Retina (tissue), 1 donor: ENCODE data around the gene HNRNPUL1.
"Not testable (repeated sequence)": the region's sequence is repeated elsewhere in the genome, so short reads cannot be mapped to it uniquely, and the experiment has no call there.

Source experiments
- DNase-seq: peaks from one replicate; pipeline ENCODE4 v3.0.0-alpha.2; 2016

Gene HNRNPUL1

DNA sequence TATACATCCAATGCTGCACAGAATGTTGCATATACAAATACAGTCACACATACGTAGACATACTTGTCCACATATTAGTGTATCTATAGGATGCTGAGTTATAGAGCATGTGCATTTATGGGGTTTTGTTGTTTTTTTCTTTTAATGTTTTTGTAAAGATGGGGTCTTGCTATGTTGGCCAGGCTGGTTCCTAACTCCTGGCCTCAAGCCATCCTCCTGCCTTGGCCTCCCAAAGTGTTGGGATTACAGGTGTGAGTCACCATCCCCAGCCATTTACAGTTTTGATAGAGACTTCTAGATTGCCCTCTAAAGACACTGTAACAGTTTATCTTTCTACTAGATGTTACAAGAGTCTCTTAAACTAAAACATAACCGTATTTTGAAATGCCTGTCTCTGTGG lies 14.3 kb downstream of the HNRNPUL1 start:
- no peak for DNase-seq

DNA sequence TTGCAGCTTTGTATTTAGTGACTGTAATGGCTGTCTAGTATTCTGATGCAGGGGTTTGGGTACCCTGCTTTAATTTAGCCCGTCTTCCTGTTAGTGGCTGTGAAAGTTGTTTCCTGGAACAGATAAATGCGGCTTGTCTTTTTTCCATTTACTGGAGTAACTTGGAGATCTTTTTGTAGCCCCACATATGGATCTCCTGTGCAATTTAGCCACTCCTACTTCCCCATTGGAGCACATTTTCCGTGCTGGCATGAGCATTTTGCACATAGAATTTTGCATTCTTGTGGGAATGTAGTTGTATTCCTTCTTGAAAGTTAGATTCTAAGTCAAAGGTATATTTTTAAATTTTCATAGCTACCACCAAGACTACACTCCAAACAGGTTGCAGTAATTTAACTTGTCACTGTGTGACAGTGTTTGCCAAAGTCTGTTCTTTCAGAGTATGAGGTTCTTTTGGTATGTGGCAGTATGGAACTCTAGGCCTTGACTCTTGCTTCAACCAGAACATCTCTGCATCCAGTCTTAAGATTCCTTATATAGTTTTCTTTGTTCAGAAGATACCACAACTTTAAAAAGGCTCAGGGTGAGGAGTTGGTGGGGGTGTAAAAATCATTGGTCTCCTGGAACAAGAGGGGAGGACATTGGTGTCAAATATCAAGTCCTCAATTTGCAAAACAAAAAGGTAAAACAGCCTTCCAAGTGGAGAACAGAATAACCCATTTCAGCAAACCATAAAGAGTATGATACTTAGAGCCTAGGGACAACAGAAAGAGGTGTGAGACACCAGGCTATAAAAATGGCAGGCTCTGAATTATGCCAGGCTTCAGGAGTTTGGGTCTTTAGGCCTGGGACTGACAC lies 24.7 kb downstream of the HNRNPUL1 start:
- DNase-seq: no peak

DNA sequence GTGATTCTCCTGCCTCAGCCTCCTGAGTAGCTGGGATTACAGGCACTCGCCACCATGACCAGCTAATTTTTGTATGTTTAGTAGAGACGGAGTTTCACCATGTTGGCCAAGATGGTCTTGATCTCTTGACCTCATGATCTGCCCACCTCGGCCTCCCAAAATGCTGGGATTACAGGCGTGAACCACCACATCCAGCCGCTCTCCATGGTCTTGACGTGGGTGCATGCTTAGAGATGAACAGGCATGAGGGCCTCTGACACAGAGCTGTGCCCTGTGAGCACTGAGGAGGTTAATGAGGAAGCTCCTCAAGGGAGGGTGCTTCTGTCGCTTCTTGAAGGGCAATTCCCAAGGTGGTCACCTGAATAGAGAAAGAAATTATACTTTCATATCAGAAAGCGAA lies 25.6 kb downstream of the HNRNPUL1 start:
- DNase-seq: not testable (repeated sequence)

DNA sequence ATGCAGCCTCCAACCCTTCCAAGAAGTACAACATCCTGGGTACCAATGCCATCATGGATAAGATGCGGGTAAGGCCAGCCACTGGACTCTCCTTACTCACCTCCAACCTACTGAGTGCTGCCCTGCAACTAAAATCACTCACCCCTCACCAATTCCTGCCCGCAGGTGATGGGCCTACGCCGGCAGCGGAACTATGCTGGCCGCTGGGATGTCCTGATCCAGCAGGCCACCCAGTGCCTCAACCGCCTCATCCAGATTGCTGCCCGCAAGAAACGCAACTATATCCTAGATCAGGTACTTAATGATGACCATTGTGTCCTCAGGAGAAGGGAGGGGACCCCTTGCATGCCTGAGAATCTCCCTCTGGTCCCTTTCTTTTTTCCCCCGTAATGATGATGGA lies 30.2 kb downstream of the HNRNPUL1 start:
- no peak for DNase-seq

DNA sequence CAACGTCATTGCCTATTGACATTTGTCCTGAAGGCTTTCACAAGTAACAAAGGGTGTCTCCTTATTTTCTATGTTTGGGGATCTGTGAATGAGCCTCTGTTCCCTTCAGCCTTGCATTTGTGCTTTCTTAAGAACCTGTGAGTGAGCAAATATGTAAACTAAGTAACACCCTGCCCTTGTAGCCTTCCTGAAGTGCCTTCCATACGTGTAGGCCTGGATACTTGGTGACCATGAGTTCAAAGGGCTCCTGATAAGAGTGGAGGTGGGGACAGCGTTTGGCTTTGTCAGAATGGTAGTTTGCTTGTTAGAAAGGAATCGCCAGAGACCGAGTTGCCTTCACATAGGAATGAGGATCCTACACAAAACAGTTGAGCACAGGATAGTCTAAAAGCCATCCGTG lies 31.3 kb downstream of the HNRNPUL1 start:
- no peak for DNase-seq

DNA sequence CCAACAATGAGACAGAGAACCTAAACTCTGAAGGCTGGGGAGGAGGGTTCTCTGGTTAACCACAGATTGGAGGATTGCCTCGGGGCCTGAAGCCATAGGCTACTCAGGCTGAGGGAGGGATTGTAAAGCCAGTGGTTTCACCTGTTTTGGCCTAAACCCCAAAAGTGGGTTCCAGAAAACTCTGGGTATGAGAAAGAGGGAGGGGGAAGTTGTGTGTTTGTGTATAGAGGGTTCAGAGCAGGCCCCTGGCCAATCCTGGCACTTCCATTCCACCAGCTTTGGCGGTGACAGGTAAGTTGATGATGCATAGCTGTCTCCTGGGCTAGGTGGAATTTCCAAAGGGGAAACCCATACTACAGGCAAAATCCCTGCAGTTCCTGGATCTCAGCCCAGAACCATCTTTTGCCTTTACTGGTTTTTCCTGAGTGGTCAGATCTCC lies 32.3 kb downstream of the HNRNPUL1 start:
- DNase-seq: no peak

DNA sequence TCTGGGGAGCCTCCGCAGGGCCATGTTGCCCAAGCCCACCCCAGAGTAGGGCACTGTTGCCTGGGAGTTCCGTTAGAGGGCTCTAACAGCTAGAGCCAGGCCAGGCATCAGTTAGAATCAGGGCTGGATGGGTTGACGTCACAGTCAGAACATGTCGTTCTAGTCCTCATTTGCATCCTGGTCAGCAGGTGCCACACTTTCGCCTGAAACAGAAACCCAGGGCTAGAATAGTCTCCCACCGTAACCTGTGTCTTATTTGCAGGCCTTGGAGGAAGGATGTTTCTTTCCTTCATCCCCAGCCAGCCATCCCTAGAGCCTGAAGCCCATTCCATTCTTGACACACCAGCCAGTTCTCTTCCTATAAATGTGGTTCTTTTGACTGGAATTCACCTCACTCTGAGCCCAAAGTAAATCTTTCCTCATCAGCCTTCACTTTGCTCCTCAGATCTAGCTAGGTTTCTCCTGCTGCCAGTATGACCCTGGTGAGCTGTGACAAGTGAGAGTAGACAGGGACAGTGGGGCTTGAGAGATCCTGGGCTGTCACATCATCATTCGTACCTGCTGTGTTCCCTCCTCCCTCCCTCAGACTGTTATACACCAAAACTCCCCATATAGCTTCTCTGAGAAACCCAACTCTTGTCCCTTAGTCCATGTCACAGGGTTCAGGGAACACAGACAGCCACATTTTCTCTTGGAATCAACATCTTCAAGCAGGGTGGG lies 33.6 kb downstream of the HNRNPUL1 start:
- DNase-seq: no peak

DNA sequence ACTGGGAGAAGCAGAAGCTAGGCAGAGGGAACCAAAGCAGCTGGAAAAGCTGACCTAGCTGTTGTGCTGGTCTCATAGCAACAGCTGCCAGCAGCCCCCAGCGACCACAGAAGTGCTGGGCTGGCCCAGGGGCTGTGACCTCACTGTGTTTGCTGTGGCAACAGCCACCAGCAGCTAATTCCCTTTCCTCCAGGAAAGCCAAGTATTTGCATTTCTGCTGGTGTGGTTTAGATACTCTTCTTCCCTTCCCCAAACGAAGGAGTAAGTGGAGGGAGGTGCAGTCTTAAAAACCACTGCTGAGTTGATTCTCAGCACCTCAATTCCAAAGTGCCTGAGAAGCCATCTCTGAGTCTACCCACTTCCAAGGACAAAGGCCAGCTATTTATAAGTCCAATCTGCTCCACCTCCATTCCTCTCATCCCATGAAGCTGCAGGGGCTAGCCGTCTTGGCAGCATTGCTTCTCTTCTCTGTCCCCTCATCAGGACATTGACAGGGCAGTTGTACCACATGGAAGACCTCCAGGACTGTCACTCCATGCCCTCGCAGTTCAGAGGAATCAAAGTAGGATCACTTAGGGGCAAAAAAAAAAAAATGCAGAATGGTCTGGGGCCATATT lies 34.3 kb downstream of the HNRNPUL1 start:
- DNase-seq: peak; percentile 26

DNA sequence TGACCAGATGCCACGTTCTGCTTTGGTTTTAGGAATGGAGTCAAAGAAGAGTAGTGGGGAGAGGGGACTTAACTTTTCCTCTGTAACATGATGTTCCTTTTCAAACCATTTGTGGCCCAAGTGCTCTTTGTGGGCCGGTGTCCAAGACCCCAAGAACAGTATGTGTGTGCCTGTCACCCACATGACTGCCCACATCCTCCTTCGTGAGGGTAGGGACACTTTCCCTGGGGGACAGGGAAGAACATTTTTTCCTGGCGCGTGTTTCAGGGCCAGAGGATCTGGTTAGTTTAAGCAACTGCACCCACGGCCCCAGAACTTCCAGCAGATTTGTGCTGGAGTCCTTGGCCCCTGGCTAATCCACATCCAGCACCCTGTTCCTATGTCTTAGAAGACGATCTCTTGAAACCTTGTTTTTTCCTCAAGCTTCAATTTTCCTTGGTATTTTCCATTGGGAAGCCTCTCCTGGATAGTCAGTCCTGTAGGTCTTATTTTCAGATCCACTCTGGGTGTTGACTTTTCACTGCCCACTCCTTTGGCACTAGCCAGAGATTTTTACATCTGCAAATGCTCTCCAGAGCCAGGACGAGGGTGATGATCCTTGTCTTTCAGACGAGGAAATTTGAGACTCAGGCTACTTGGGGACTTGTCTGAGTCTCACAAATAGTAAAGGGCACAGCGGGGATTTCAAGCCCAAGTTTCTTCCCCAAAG lies 35.0 kb downstream of the HNRNPUL1 start:
- no peak for DNase-seq

DNA sequence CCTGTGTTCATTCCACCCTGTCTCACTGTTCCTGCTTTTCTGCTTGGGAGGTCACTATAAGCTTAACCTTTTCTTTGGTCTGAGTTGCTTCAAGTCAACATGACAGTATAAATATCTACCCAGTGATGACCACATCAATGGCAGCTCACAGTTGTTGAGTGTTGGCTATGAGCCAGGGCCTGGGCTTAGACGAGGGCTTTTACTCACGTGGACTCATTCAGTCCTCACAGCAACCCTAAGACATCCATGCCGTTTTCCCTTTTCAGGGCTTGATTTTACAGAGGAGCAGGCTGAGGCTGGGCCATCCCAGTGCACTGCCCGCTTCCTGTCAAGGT lies 35.5 kb downstream of the HNRNPUL1 start:
- no peak for DNase-seq

DNA sequence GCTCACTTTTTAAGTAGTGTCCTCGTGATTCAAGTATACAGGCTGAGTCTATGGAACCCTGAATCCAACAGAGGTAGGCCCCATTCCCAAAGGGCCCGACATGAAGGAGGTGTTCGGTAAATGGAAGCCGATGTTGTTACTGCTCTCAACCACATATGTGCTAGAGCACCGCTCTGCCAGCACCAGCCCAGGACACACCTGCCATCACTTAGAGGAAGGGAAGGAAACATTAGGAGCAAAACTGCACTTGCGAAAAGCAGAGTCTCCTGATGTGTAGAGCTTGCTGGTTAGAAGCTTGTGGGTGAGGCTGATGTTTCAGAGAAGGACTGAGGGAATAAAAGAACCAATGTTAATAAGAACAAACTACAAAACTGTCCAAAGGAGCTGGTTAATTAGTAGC lies 36.4 kb downstream of the HNRNPUL1 start:
- no peak for DNase-seq

DNA sequence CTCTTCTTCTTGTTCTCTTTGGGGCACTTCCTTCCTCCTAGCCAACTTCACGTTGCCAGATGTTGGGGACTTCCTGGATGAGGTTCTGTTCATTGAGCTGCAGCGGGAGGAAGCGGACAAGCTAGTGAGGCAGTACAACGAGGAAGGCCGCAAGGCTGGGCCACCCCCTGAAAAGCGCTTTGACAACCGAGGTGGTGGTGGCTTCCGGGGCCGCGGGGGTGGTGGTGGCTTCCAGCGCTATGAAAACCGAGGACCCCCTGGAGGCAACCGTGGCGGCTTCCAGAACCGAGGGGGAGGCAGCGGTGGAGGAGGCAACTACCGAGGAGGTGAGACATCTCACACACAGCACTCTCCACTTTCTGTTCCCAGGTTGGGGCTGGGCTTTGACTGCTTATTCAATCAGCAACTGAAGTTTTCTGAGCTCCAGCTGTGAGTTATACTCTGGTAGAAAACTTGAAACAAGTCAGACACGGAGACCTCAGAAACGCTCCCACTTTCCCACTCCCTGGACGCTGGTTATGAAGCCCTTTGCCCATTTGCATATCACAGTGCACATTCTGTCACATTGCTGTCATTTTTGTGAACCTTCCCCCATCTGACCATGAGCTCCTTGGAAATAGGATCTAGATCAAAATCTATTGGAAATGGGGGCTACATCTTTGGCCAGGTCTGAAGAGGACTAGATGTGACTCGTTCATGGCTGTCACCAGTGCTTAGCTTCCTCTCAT lies 38.6 kb downstream of the HNRNPUL1 start:
- DNase-seq: no peak

DNA sequence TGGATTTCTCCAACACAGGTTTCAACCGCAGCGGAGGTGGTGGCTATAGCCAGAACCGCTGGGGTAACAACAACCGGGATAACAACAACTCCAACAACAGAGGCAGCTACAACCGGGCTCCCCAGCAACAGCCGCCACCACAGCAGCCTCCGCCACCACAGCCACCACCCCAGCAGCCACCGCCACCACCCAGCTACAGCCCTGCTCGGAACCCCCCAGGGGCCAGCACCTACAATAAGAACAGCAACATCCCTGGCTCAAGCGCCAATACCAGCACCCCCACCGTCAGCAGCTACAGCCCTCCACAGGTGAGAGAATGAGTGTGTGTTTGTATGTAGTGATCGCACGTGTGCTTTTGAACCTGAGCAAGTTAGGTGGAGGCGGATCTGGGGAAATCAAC lies 39.8 kb downstream of the HNRNPUL1 start:
- no peak for DNase-seq

DNA sequence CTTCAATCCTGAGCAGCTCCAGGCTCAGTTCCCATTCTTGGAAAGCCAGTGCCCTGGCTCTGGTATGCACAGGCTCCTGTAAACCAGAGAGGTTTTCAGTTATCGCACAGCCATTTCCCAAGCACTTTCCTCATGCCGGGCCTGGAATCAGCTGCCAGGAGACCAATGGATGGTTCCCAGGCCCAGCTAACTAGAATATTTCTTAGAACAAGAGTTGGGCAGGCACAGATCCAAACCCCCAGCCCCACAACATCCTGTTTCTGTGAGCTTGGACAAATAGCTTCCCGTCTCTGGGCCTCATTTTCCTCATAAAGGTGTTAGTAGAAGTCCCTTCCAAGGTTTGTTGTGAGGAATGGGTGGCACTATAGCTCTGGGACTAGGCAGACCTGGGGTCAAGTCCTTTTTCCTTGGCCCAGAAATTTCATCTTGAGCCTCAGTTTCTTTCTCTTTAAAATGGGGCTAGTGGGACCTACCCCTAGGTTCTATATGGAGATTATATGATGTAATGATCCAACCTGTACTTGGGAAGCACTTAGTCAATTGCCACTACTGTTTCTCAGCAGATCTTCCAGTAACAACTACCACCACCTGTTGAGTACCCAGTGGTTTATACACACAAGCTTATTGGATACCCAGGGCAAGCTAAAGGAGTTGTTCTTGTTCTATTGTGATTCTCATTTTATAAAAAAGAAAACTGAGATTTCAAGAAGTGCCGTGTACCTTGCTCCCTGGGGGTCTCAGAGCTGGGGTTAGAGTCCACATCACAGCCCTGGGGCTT lies 40.7 kb downstream of the HNRNPUL1 start:
- no peak for DNase-seq

DNA sequence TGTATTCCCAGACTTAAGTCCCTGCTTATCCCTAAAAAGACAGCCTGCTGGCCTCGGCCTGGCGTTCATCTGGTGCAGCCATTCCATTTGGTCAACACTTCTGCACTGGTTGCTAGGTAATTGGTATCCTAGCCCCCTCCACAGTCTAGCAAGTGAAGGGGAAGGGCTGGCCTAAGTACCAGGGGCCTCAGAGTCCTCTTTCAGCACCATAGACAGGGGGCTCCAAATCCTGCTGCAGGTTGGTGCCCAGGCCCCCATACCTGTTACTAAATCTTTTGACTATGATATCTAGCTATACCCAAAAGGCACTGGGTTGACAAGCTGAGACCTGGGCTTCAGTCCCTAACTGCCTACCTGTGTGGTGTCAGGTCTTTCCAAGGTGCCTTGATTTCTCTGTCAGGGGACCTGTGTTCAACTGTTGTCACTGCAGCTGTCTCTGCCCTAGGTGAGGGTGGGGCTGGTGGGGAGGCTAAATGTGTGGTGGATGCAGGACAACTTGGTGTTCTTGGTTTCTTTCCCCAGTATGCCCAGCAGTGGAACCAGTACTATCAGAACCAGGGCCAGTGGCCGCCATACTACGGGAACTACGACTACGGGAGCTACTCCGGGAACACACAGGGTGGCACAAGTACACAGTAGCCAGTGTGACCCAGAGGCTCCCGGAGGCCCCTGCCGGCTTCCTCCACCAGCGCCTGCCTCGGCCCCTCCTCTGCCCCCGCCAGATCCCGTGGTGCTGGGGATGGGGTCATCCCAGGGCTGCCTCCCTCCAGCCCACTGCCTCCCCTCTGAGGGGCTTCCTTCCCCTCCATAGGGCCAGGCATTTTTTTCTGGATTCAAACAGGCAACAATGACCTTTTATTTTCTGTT lies 42.0 kb downstream of the HNRNPUL1 start:
- DNase-seq: no peak

DNA sequence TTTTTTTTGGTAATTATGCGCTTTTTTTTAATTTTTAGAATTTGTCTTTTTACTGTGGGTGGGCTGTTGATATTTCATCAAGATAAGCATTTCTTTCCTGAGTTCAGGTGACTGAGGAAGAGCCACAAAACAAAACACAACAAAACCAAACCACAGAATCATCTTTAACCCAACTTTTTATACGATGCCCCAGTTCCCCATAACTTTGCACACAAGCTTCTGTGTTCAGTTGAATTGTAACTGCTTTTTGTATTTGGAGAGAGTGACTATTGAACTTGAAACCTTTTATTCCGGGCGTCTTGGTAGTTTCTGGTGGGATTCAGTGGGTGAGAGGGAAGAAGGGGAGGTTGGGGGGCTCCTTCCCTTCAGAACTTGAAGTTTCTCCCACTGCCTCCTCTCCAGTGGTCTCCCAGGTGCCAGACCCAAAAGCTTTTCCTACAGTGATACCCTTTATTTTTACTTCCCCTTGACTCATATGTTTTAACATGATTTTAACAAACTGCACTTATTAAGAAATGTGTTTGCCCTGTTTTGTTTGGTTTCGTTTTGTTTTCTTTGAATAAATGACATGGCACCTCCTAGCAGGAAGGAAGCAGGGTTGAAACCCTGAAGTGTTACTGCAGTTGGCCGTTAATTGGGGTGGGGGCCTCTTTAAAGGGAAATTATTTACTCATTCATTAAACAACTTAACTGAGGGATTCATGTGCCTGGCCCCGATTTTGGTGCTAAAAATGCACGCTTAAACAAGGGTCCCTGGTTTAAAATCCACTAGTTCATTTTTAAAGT lies 43.1 kb downstream of the HNRNPUL1 start:
- no peak for DNase-seq

DNA sequence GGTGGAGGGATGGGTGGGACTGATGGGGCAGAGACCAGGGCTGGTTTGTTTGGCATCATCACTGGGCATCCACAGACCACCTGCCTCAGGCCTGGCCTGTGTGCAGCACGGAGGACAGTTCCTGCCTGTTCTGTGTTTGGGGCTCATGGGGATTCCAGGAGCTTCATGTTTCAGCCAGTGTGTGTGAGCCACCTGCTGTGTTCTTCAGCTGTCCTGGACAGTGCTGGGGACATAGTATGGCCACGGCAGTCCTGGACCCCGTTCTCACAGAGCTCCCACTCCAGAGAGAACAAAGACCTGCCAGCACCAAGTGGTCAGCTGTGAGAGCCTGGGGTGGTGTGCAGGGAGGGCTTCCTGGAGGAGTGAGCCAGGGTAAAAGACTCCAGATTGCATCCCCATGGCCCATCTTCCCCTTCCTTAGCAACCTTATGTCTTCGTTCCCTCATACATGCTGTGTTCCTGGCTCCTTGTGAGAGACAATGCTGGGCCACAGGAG lies 43.8 kb downstream of the HNRNPUL1 start:
- DNase-seq: no peak

DNA sequence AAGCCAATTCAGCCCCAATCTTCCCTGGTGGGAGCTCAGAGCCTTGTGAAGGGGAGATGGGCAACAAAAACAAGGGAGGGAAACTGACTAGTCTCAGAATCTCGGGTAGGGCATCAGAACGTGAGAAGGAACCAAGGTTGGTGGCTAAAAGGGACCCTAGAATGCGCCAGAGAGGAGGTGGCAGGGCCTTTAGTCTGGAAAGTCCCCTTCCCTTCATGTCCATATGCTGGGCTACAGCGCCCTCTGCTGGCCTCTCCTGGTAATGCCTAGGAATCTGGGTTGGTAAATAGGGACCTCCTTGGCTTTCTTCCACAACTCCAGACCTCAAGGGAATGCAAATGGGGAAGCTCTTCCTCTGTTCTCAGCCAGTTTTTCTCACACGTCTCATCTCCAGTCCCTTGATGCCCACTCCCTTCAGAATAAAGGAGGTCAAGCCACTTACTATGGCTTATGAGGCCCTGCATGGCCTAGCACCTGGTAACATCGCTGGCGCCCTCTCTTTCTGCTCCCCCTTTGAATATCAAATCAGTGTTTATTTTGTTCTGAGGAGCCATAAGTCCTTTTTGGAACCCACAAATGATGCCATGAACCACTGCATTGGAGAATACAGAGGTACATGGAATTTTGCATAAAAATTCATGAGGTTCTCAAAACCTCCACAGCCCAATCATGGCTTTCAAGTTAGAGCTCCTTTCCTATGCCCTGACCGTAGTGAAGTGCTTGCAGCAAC lies 44.4 kb downstream of the HNRNPUL1 start:
- peak; percentile 88 for DNase-seq
